H1 (cell line): ENCODE measurements around the gene RAB3IL1. TPM values are rescaled to one million over a fixed set of nuclear protein-coding genes. Genes with fewer than 3 reads are reported as not detected.

ENCODE experiments used
- CTCF ChIA-PET: fragments of 300-600 bp; sonication (Branson Sonifier 250); formaldehyde crosslinking; loops from one replicate; lab custom pipeline; 2021; ENCODE audit not compliant: partially characterized antibody; lab: Charles Lee
- POLR2A ChIA-PET: fragments of 300-600 bp; sonication (Branson Sonifier 250); formaldehyde crosslinking; loops from one replicate; lab custom pipeline; 2021; ENCODE audit warnings: inconsistent platforms; ENCODE audit not compliant: partially characterized antibody; lab: Charles Lee
- DNase-seq, 2 experiments: peaks; one replicate each; pipeline versions ENCODE4 v3.0.0 to v3.0.0-alpha.2; 2010 to 2022; ENCODE audit warnings: low spot score in 2 of 2, low read depth in 1 of 2, mixed read lengths in 1 of 2
- FAIRE-seq: peaks from 2 replicates; lab custom pipeline; 2011; peaks lifted over from hg19 to GRCh38; lab: Jason Lieb, UNC
- H2AFZ ChIP-seq: 2 replicates; pipeline ENCODE4 v1.8.1; 2012; ENCODE audit warnings: low read length, inconsistent platforms
- H2AK5ac ChIP-seq: 2 replicates; pipeline ENCODE4 v1.6.1; 2013; ENCODE audit warnings: low read depth, low read length
- H2BK120ac ChIP-seq: replicated peaks from 2 replicates; pipeline ENCODE3; 2013; ENCODE audit warnings: low read depth, low read length, inconsistent platforms
- H2BK12ac ChIP-seq: 2 replicates; pipeline ENCODE4 v1.6.1; 2013; ENCODE audit warnings: low read depth, low read length
- H2BK15ac ChIP-seq: 2 replicates; pipeline ENCODE4 v1.6.1; 2013; ENCODE audit warnings: low read length
- H2BK20ac ChIP-seq: 2 replicates; pipeline ENCODE4 v1.6.1; 2013; ENCODE audit warnings: low read length
- H2BK5ac ChIP-seq: 2 replicates; pipeline ENCODE4 v1.6.1; 2013; ENCODE audit warnings: low read depth, low read length
- H3K14ac ChIP-seq: 2 replicates; pipeline ENCODE4 v1.6.1; 2013; ENCODE audit warnings: inconsistent platforms; ENCODE audit not compliant: insufficient read length
- H3K18ac ChIP-seq: 2 replicates; pipeline ENCODE4 v1.6.1; 2013; ENCODE audit warnings: low read length; ENCODE audit errors: extremely low read depth
- H3K23ac ChIP-seq: 2 replicates; pipeline ENCODE4 v1.6.1; 2013; ENCODE audit warnings: inconsistent platforms; ENCODE audit not compliant: insufficient read length
- H3K23me2 ChIP-seq: 2 replicates; pipeline ENCODE4 v1.6.1; 2013; ENCODE audit warnings: low read depth, low read length
- H3K27ac ChIP-seq: 2 replicates; pipeline ENCODE4 v1.6.1; 2011; ENCODE audit warnings: low read depth, low read length, inconsistent platforms
- H3K27me3 ChIP-seq, 4 experiments: replicated peaks in 1 of 4; 1 replicate in 1 of 4; 2 replicates in 3 of 4; pipeline versions ENCODE4 v1.6.1 to v1.8.1; 2011 to 2013; ENCODE audit warnings: low read length in 3 of 4, mild to moderate bottlenecking in 3 of 4, inconsistent platforms in 2 of 4, mixed read lengths in 2 of 4, moderate library complexity in 1 of 4; ENCODE audit not compliant: control insufficient read depth in 3 of 4, insufficient read depth in 3 of 4; ENCODE audit errors: extremely low read depth in 1 of 4
- H3K36me3 ChIP-seq, 4 experiments: 2 replicates each; pipeline versions ENCODE4 v1.6.1 to v1.8.1; 2011 to 2013; ENCODE audit warnings: mild to moderate bottlenecking in 4 of 4, low read length in 3 of 4, moderate library complexity in 2 of 4, control low read depth in 1 of 4, inconsistent platforms in 1 of 4; ENCODE audit not compliant: insufficient read depth in 4 of 4, control insufficient read depth in 2 of 4
- H3K4ac ChIP-seq: replicated peaks from 2 replicates; pipeline ENCODE3; 2013; ENCODE audit warnings: low read length, low read depth, mixed read lengths, inconsistent platforms; ENCODE audit not compliant: insufficient read length
- H3K4me1 ChIP-seq, 4 experiments: replicated peaks in 1 of 4; 1 replicate in 1 of 4; 2 replicates in 3 of 4; pipeline versions ENCODE4 v1.6.1 to v1.8.1; 2011 to 2013; ENCODE audit warnings: low read length in 3 of 4, inconsistent platforms in 2 of 4, mixed read lengths in 1 of 4; ENCODE audit not compliant: insufficient read depth in 4 of 4, control insufficient read depth in 3 of 4
- H3K4me2 ChIP-seq, 2 experiments: 2 replicates each; pipeline versions ENCODE4 v1.6.1 to v1.8.1; 2011 to 2013; ENCODE audit warnings: low read depth in 2 of 2, low read length in 2 of 2, control low read depth in 1 of 2, inconsistent platforms in 1 of 2, mild to moderate bottlenecking in 1 of 2; ENCODE audit not compliant: insufficient read depth in 1 of 2
- H3K4me3 ChIP-seq, 4 experiments: fragments of 200-600, 300-600 bp in 1 of 4; sonication (generic), shearing (Covaris generic), sonication (Bioruptor Twin) in 1 of 4; 2 replicates each; pipeline versions ENCODE4 v1.5.1 to v1.8.1; 2011 to 2016; ENCODE audit warnings: low read length in 4 of 4, low read depth in 3 of 4, control low read depth in 2 of 4, inconsistent platforms in 2 of 4, mild to moderate bottlenecking in 2 of 4, mixed read lengths in 1 of 4, moderate library complexity in 1 of 4; ENCODE audit not compliant: insufficient read depth in 2 of 4; ENCODE audit errors: extremely low read depth in 1 of 4
- H3K56ac ChIP-seq: replicated peaks from 2 replicates; pipeline ENCODE3; 2013; ENCODE audit warnings: low read depth, mild to moderate bottlenecking, mixed read lengths, low read length, inconsistent platforms; ENCODE audit not compliant: insufficient read length
- H3K79me1 ChIP-seq: 2 replicates; pipeline ENCODE4 v1.6.1; 2013; ENCODE audit warnings: low read depth, low read length, control low read depth
- H3K79me2 ChIP-seq, 2 experiments: 2 replicates each; pipeline versions ENCODE4 v1.6.1 to v1.8.1; 2012 to 2013; ENCODE audit warnings: low read length in 2 of 2, mild to moderate bottlenecking in 2 of 2, inconsistent platforms in 1 of 2; ENCODE audit not compliant: insufficient read depth in 2 of 2, control insufficient read depth in 1 of 2
- H3K9ac ChIP-seq, 4 experiments: replicated peaks in 1 of 4; 1 replicate in 1 of 4; 2 replicates in 3 of 4; pipeline versions ENCODE4 v1.6.1 to v1.8.1; 2011 to 2013; ENCODE audit warnings: low read depth in 3 of 4, low read length in 3 of 4, control low read depth in 2 of 4, mild to moderate bottlenecking in 2 of 4, moderate library complexity in 2 of 4, inconsistent platforms in 1 of 4; ENCODE audit errors: extremely low read depth in 1 of 4
- H3K9me3 ChIP-seq, 2 experiments: 2 replicates each; pipeline versions ENCODE4 v1.6.1 to v1.8.1; 2012 to 2013; ENCODE audit warnings: mild to moderate bottlenecking in 2 of 2, moderate library complexity in 2 of 2, control low read depth in 1 of 2, inconsistent platforms in 1 of 2, low read depth in 1 of 2, low read length in 1 of 2, mixed read lengths in 1 of 2; ENCODE audit not compliant: insufficient read depth in 2 of 2
- H4K20me1 ChIP-seq, 2 experiments: replicated peaks in 1 of 2; 2 replicates each; pipeline versions ENCODE3 to v1.8.1; 2011 to 2013; ENCODE audit warnings: inconsistent platforms in 2 of 2, low read length in 2 of 2, mild to moderate bottlenecking in 1 of 2; ENCODE audit not compliant: insufficient read depth in 2 of 2, control insufficient read depth in 1 of 2
- H4K5ac ChIP-seq: 2 replicates; pipeline ENCODE4 v1.6.1; 2013; ENCODE audit warnings: low read length, low read depth, mixed read lengths, inconsistent platforms; ENCODE audit not compliant: insufficient read length
- H4K8ac ChIP-seq: 2 replicates; pipeline ENCODE4 v1.8.0; 2013; ENCODE audit warnings: mild to moderate bottlenecking, moderate library complexity, low read length, inconsistent platforms; ENCODE audit not compliant: insufficient read depth; ENCODE audit errors: extremely low read depth
- H4K91ac ChIP-seq: replicated peaks from 2 replicates; pipeline ENCODE3; 2013; ENCODE audit warnings: low read length, mixed read lengths, inconsistent platforms; ENCODE audit not compliant: insufficient read length
- POLR2AphosphoS5 ChIP-seq: IDR thresholded peaks from 2 replicates; pipeline ENCODE4 v1.6.1; 2011; ENCODE audit warnings: low read depth, low read length
- TCF12 ChIP-seq: IDR thresholded peaks from 2 replicates; pipeline ENCODE4 v1.6.1; 2011; ENCODE audit warnings: low read depth, mild to moderate bottlenecking, low read length
- WGBS, 2 experiments: shearing (Covaris generic) in 1 of 2; methylation state at CpG; one replicate each; pipeline versions ENCODE4 v1.1.6 to v1.1.7; 2013 to 2015; ENCODE audit warnings: low lambda C conversion rate in 2 of 2, mixed read lengths in 2 of 2, inconsistent platforms in 1 of 2, low coverage in 1 of 2, missing lambda C conversion rate in 1 of 2; ENCODE audit not compliant: insufficient replicate concordance in 2 of 2, insufficient coverage in 1 of 2, insufficient read length in 1 of 2; ENCODE audit errors: extremely low coverage in 1 of 2, missing lambda C conversion rate in 1 of 2; 5-methylcytosine and 5-hydroxymethylcytosine counted together
- microRNA-seq, 2 experiments: library from miRNA; unstranded; fragments of <30 nt; microRNA quantifications; one replicate each; pipeline versions ENCODE4 to v1.2.0, GENCODE V29; 2016 to 2020; ENCODE audit warnings: borderline microRNAs expressed in 2 of 2, borderline number of aligned reads in 2 of 2, borderline replicate concordance in 1 of 2
- polyA plus RNA-seq, 7 experiments: library from polyadenylated mRNA; depleted of rRNA in 3 of 7; stranded (reverse) in 5 of 7; unstranded in 2 of 7; fragments of >200 nt in 5 of 7; fragments of 200-250 nt in 2 of 7; gene quantifications; 1 replicate in 5 of 7; 2 replicates in 1 of 7; 4 replicates in 1 of 7; pipeline versions ENCODE4 v1.2.1 to v1.2.3, GENCODE V29; 2011 to 2013; ENCODE audit warnings: missing spikeins in 2 of 7, mixed read lengths in 2 of 7
- small RNA-seq: library from polyadenylated mRNA; stranded (forward); fragments of <200 nt; extraction: miRNeasy Mini kit (QIAGEN cat#:217004); gene quantifications from one replicate; pipeline ENCODE3, GENCODE V24; 2013; ENCODE audit not compliant: insufficient read depth
- total RNA-seq: library from RNA; stranded (reverse); fragmentation: NEBNext Ultra II Directional; extraction: Animal tissue kit (Norgen Biotek cat#: 25700); gene quantifications from 2 replicates; pipeline ENCODE4 v1.2.1, GENCODE V29; 2021

Gene RAB3IL1
- total and polyA plus RNA-seq, 2 of the 8 experiments (the other 6 are each of a cell fraction or from before 2014, with no cell fraction given), result 6.8 to 7.9 TPM

DNA sequence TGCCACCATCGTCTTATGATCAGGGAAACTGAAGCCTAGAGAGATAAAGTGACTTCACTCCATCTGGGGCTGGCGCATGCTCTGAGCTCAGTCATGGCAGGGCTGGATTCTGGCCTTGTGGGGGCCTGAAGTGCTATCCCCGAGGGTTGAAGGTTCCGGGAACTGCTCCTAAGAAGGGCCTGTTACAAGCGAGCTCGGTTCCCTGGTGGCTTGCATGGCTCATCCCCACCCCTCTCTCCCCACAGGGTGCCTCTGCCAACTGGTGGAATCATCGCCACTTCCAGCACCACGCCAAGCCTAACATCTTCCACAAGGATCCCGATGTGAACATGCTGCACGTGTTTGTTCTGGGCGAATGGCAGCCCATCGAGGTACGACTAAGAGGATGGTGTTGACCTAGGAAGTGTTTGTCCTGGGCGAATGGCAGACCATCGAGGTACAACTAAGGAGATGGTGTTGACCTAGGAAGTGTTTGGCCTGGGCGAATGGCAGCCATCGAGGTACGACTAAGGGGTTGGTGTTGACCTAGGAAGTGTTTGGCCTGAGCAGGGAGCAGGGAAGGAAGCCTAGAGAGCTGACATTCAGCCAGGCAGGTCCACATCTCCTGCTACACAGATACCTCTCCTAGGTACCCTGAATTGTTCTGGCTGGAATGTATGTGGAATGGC, 69.3 kb downstream of the RAB3IL1 start:
- H2BK15ac ChIP-seq, result no peak overlapping the region
- H3K4me1 ChIP-seq, result no peaks in the 10 kb centered on the region; a peak in 1 of 7 replicates
- 91% methylated on average over 18 of the region's 18 CpGs; no CpG with 5 or more reads in 1 of the 2 experiments for WGBS, 2 experiments
- no peak overlapping the region for H4K5ac ChIP-seq
- H2BK120ac ChIP-seq, result no peak overlapping the region
- no peak overlapping the region for H3K27ac ChIP-seq
- H3K79me1 ChIP-seq, result peaks cover 3% of the 10 kb centered on the region; the same call in 1 of the 2 replicates
- H3K18ac ChIP-seq, result no peak overlapping the region
- ChIA-PET CTCF (interaction anchor here (0.7 to 2.6 kb wide), 6 partner anchors 17 to 521 kb away, joined by 3 to 11 read pairs (median 3); no protein-coding TSS in a partner anchor), POLR2A (interaction anchor here (0.8 to 1.5 kb wide), 6 partner anchors 11 to 55 kb away, joined by 3 to 6 read pairs (median 4); partner anchors contain the start of genes FADS2, FEN1 and TMEM258)
- H3K4me3 ChIP-seq, result no peak overlapping the region
- H2AK5ac ChIP-seq, result no peak overlapping the region
- no peak overlapping the region for H3K56ac ChIP-seq
- no peak overlapping the region for H2BK20ac ChIP-seq
- no peak overlapping the region for H4K91ac ChIP-seq
- DNase-seq, result no peak
- no peak overlapping the region for H3K4me2 ChIP-seq
- no peak overlapping the region for H2AFZ ChIP-seq
- H3K36me3 ChIP-seq, result peaks cover 36 to 89% (median 64%) of the 10 kb centered on the region in 4 experiments
- no peak overlapping the region for H2BK12ac ChIP-seq
- H3K27me3 ChIP-seq, result no peaks in the 10 kb centered on the region
- H3K23ac ChIP-seq, result no peak overlapping the region
- H3K4ac ChIP-seq, result no peak overlapping the region
- no peak overlapping the region for H3K14ac ChIP-seq
- peak; percentile 20; the same call in 1 of the 2 replicates for TF ChIP-seq POLR2AphosphoS5
- no peak for TF ChIP-seq TCF12
- no peak overlapping the region for H2BK5ac ChIP-seq
- no peaks in the 10 kb centered on the region; a peak in 1 of 4 replicates for H3K9me3 ChIP-seq
- peaks cover 7 to 20% of the 10 kb centered on the region in 2 experiments for H4K20me1 ChIP-seq
- H3K79me2 ChIP-seq, result no peaks in the 10 kb centered on the region
- H3K23me2 ChIP-seq, result no peaks in the 10 kb centered on the region
- no peak overlapping the region for H3K9ac ChIP-seq
- no peak for FAIRE-seq
- no peak overlapping the region for H4K8ac ChIP-seq

Small RNAs within 50 kb of the gene (microRNA-seq; reads per million reads assigned to microRNA genes)
- gene MIR6746, result 0.23 to 0.41 reads per million in 2 experiments

Small RNAs within 50 kb of the gene (small RNA-seq; reads per million reads assigned to genes)
- gene MIR6746 (not detected), gene RNU6-1243P (not detected)

Other genes starting within 250 kb of the RAB3IL1 start
- 6.4 and 6.6 TPM in 2 replicates for gene DAGLA, start 237.2 kb downstream of the RAB3IL1 start, total RNA-seq
- 3.6 and 5.3 TPM in 2 replicates for gene DAGLA, start 237.2 kb downstream of the RAB3IL1 start, polyA plus RNA-seq (2011; rRNA removed)
- 6.0 TPM in 2 replicates for gene MYRF, start 164.9 kb downstream of the RAB3IL1 start, total RNA-seq
- gene MYRF, start 164.9 kb downstream of the RAB3IL1 start, polyA plus RNA-seq (2011; rRNA removed), result 6.1 and 7.6 TPM in 2 replicates
- gene TMEM258, start 125.0 kb downstream of the RAB3IL1 start, total RNA-seq, result 186 and 191 TPM in 2 replicates
- gene TMEM258, start 125.0 kb downstream of the RAB3IL1 start, polyA plus RNA-seq (2011; rRNA removed), result 622 and 759 TPM in 2 replicates
- gene FEN1, start 124.7 kb downstream of the RAB3IL1 start, total RNA-seq, result 84.5 and 86.1 TPM in 2 replicates
- gene FEN1, start 124.7 kb downstream of the RAB3IL1 start, polyA plus RNA-seq (2011; rRNA removed), result 52.6 and 52.9 TPM in 2 replicates
- gene FADS1, start 100.6 kb downstream of the RAB3IL1 start, total RNA-seq, result 115 and 116 TPM in 2 replicates
- 141 and 160 TPM in 2 replicates for gene FADS1, start 100.6 kb downstream of the RAB3IL1 start, polyA plus RNA-seq (2011; rRNA removed)
- gene FADS2, start 89.3 kb downstream of the RAB3IL1 start, total RNA-seq, result 499 and 526 TPM in 2 replicates
- 635 and 701 TPM in 2 replicates for gene FADS2, start 89.3 kb downstream of the RAB3IL1 start, polyA plus RNA-seq (2011; rRNA removed)
- gene FADS3, start 26.0 kb downstream of the RAB3IL1 start, total RNA-seq, result 40.2 and 43.8 TPM in 2 replicates
- 76.3 and 113 TPM in 2 replicates for gene FADS3, start 26.0 kb downstream of the RAB3IL1 start, polyA plus RNA-seq (2011; rRNA removed)
- 0.22 and 0.23 TPM in 2 replicates for gene BEST1, start 32.8 kb upstream of the RAB3IL1 start, total RNA-seq
- 0.62 and 1.4 TPM in 2 replicates for gene BEST1, start 32.8 kb upstream of the RAB3IL1 start, polyA plus RNA-seq (2011; rRNA removed)
- 1,461 and 1,535 TPM in 2 replicates for gene FTH1, start 50.1 kb upstream of the RAB3IL1 start, total RNA-seq
- gene FTH1, start 50.1 kb upstream of the RAB3IL1 start, polyA plus RNA-seq (2011; rRNA removed), result 895 and 1,153 TPM in 2 replicates
- 132 TPM in 2 replicates for gene INCENP, start 206.4 kb upstream of the RAB3IL1 start, total RNA-seq
- 25.4 and 47.9 TPM in 2 replicates for gene INCENP, start 206.4 kb upstream of the RAB3IL1 start, polyA plus RNA-seq (2011; rRNA removed)